NCI-H2196 treated with DMSO at 0.1 percent for 48 hours (cell line): Measurements from ENCODE around the gene ACSM3.
"Not testable (repeated sequence)": the region's sequence is repeated elsewhere in the genome, so short reads cannot be mapped to it uniquely, and the experiment has no call there.

ENCODE experiments used
- DNase-seq: peaks from one replicate; lab custom pipeline; 2025; ENCODE audit not compliant: unreplicated experiment; lab: John Stamatoyannopoulos, UW

The ACSM3 gene

DNA sequence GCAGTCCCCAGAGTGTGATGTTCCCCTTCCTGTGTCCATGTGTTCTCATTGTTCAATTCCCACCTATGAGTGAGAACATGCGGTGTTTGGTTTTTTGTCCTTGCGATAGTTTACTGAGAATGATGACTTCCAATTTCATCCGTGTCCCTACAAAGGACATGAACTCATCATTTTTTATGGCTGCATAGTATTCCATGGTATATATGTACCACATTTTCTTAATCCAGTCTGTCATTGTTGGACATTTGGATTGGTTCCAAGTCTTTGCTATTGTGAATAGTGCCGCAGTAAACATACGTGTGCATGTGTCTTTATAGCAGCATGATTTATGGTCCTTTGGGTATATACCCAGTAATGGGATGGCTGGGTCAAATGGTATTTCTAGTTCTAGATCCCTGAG, 8.0 kb upstream of the ACSM3 start:
- DNase-seq: not testable (repeated sequence)

DNA sequence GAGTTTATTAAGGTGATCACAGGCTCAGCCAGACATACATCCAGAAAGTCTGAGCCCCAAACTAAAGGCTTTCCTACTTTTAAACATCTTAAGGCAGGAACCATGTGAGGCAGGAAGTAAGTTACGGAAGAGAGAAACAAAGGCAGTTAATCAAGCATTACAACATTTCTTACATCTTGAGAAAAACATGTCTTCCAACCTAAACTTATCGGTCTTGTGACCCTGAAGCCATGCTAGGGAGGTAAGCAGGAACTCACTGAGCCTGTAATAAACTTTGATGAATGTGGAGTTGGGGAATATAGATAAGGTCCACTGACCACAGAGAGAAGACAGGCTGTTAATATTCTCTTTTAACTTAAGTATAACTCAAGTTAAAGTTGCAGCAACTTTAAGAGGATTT, 3.5 kb upstream of the ACSM3 start:
- DNase-seq: no peak

DNA sequence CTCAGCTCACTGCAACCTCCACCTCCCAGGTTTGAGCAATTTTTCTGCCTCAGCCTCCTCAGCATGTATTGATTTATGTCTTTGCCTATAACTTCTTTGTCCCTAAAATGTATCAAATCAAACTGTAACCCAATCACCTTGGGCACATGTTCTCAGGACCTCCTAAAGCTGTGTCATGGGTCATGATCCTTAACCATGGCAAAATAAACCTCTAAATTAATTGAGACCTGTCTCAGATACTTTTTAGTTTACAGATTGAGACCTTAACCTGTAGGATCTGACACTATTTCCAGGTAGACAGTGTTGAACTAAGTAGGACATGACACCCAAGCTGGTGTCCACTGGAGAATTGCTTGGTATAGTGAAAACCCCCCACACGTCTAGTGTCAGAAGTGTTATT, 2.6 kb upstream of the ACSM3 start:
- no peak for DNase-seq

DNA sequence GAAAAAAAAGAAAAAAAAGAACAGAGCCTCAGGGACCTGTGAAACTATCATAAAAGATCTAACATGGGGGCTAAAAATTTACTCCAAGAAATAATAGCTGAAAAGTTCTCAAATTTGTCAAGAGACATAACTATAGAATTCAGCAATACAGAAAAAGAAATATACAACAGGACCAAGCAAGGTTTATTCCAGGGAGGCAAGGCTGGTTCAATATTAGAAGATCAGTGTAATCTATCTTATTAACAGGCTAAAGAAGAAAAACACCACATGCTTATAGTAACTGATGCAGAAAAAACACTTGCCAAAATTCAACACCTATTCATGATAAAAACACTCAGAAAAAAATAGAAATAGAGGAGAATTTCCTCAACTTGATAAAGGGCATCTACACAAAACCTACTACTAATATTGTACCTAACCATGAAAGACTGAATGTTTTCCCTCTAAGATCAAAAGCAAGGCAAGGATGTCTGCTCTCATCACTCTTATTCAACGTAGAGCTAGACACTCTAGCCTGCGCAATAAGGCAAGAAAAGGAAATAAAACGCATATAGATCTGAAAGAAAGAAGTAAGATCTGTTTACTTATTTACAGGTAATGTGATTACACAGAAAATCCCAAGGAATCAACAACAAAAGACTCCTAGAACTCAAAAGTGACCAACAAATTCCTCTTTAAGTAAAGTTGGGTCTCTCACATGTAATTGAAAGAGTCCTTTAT, 1.2 kb upstream of the ACSM3 start:
- DNase-seq: no peak

DNA sequence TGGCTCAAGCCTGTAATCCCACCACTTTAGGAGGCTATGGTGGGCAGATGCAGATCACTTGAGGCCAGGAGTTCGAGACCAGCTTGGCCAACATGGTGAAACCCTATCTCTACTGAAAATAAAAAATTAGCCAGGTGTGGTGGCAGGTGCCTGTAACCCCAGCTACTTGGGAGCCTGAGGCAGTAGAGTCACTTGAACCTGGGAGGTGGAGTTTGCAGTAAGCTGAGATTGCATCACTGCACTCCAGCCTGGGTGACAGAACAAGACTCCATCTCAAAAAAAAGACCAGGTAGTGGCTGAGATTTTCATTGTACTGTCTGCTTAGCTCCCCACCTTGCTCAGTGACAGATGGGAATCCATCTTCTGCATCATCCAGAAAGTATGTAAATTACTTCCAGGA, 634 bp downstream of the ACSM3 start:
- DNase-seq: not testable (repeated sequence)

DNA sequence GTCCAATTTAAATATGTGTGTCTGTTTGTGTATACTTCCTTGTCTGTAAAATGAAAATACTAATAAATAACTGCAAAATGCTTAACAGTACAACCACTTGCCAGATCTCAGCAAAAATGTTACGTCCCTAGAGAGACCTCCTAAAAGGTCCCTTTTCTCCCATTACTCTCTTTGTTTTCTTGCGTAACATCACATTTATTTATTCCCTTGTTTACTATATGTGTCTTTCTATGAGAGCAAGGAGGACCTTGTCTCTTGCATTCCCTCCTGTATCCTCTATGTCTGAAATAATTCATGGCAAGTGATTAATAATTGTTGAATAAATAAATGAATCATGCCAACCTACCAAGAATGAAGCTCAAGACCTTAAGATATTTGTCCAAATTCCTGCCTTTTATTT, 1.9 kb downstream of the ACSM3 start:
- DNase-seq: no peak

DNA sequence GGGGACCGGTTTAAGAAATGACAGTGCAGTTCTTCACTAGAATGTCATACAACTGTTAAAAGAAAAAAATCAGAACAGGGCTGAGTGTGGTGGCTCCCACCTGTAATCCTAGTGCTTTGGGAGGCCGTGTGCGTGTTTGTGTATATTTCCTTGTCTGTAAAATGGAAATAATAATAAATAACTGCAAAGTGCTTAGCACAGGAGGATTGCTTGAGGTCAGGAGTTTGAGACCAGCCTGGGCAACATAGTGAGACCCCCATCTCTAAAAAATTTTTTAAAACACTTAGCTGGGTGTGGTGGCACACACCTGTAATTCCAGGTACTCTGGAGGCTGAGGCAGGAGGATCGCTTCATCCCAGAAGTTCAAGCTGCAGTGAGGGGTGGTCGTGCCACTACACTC, 2.5 kb downstream of the ACSM3 start:
- DNase-seq: no peak

DNA sequence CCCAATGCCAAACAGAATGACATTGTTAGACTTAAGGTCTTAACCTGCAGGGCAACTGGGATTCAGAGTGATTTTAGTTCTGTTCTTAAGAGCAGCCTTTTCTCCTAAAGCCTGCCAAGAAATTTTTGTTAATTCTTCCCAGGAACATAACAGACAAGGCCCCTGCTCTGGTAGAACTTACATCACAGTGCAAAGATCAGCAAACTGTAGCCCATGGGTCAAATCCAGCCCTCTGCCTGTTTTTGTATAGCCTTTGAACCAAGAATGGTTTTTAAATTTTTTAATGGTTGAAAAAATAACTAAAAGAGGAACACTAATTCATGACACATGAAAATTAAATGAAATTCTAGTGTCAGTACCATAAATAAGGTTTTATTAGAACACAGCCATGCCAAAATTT, 3.8 kb downstream of the ACSM3 start:
- DNase-seq: no peak

DNA sequence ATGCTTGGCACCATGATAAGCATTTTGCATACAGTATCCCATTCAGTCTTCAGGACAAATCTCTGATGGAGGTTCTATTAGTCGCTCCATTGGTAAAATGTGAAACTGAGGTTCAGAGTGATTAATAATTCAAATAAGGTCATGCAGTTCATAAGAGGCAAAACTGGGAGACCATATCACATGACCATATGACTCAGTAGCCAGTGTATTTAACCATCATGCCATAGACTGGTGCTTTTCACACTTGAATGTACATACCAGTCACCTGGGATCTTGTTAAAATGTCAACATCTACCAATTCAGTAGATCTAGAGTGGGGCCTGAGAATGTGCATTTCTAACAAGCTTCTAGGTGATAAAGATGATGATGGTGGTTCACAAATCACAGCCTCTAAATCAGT, 4.3 kb downstream of the ACSM3 start:
- DNase-seq: no peak

DNA sequence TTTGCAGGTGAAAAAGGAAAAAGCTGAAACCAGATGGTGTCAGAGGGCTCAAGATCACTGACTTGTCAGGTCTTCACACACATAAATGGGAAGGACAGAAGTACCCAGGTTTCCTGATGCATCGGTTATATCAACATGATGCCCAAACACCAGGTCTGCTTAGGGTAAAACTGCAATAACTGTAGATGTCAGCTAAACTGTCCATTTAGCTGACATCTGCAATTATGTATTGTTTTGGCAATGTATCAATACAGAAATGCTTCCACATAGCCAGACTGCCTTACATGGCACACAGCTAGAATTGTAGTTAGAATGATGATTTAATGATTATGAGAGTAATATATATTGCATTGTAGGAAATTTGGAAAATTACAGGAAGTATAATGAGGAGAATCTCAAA, 5.0 kb downstream of the ACSM3 start:
- DNase-seq: no peak

DNA sequence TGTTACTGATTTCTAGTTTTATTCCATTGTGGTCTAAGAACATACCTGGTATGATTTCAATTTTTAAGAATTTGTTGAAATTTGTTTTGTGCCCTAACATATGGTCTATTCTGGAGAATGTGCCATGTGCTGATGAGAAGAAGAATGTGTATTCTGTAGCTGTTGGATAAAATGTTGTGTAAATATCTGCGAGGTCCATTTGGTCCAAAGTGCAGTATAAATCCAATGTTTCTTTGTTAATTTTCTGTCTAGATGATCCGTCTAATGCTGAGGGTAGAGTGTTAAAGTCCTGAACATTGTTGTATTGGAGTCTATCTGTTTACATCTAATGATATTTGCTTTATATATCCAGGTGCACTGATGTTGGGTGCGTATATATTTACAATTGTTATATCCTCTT, 9.9 kb downstream of the ACSM3 start:
- no peak for DNase-seq

DNA sequence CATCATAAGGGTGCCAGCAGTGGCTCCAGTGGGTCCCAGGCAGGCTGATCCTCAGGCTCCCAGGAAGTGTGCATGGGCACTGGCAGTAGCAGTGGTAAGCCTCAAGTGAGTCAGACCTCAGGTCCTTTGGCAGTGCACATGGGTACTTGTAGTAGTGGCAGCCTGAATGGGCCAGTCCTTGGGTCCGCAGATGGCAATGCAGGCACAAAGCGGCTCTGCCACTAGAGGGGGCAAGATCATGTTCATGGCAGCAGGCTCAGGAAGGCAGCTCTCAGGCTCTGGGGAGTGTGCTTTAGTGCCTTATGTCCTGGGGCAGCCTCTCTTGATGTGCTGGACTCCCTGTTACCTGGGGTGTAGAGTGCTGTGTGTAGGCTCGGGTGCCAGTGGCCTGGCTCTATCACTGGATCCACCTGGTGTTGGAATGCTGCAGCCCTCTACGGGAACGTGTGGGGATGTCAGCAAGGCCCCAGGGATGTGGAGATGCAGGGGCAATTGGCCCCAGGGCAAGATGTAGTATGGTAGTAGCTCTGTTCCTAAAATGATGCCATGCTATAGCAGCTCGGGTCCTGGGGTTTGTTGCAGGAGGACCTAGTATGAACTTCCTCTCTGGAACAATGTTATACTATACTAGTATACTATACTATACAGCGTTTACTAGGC, 11.0 kb downstream of the ACSM3 start:
- peak; percentile 56 for DNase-seq

DNA sequence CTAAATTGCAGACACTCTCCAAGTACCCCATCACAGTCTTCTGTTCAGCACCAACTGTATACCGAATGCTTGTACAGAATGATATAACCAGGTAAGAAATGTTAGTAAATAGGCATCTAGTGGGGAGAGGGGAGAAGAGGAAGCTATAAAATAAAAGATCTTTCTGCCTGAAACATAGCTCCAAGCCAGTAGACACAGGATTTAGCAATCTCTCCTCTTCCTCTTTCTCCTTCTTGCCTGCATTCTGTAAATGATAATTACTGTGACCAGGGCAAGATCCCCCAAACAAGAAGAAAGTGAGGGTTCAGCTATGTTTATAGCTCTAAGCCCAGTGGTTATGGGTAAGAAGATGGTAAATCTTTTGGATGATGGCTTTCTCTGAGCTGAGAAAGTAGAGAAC, 17.9 kb downstream of the ACSM3 start:
- no peak for DNase-seq

DNA sequence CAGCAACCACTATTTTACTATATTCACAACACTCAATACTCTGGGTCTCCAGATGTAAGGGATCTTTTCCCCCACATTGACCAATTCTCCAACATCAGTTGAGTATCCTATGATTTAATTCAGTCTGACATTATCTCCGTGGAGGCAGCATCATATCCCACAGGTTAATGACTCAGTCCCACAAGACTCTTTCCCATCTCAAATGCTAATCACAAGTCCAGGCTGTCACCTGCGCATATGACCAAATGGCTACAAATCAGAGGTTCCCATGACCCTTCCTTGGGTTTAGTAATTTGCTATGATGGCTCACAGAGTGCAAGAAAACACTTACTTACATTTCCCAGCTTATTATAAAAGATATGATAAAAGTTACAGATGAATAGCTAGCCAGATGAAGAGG, 18.7 kb downstream of the ACSM3 start:
- DNase-seq: no peak

DNA sequence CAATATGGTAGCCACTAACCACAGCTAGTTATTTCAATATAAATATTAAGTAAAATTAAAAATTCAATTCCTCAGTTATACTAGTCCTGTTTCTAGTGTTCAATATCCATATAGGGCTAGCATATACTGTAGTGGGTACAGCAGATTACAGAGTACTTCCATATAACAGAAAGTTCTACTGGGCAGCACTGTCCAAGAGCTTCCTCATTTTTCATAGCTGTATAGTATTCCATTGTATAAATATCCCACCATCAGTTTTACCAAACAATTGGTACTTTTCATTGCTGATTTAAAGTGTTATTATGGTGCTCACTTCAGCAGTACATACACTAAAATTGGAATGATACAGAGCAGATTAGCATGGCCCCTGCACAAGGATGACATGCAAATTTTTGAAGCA, 20.4 kb downstream of the ACSM3 start:
- no peak for DNase-seq

DNA sequence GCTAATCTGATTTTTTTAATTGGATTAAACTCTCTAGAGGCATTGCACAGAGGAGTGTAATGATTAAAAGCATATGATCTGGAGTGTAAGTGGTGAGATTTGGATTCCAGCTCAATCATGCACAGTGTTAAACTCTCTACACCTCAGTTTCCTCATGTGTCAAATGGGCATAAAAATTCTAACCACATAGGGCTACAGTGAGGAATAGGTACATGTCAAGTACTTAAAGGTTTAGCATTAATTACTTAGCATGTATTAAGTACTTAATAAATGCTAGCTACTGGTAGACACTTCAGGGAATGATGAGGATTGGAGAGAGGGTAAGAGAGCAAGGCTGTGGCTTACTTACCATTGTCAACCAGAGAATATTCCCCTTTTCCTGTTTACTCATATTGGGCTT, 25.3 kb downstream of the ACSM3 start:
- DNase-seq: no peak

DNA sequence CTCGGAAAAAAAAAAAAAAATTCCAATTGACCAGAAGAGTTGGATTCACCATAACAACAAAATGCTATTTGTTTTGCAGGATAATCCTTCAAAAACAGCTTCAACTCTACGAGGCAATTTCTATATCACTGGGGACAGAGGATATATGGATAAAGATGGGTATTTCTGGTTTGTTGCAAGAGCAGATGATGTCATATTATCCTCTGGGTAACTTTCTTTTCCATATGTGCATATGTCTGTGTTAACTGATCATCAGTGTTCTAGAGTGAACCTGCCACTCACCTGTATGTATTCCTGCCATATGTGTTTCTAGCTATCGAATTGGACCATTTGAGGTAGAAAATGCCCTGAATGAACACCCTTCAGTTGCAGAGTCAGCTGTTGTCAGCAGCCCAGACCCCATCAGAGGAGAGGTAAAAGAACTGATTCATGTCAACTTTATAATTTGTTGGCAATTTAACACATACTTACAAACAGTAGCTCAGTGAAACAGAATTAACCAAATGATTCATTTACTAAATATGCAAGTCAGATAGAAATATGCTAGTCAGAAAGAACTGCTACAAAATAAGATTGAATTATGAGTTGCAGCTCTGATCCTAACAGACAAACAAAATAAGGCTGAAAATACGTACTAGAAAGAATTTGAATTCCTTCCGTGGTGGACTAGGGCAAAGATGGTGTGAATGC, 28.3 kb downstream of the ACSM3 start:
- no peak for DNase-seq

DNA sequence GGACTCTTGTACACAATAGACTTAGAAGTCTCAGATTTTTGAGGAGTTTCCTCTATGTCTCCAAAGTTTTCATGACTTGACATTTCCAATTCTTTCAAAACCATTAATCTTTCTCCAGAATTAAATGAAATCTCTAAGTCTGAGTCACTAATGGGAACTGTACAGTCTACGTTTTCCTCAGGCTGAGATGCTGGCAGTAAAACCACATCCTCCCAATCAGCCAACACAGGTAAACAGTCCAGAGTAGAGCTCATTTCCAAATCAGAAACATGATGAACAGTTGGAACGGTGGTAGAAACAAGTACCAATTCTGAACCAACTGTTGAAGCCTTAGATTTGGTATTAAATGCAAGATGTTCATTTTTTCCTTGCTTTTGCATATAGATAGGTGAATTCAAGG, 34.5 kb downstream of the ACSM3 start:
- DNase-seq: no peak

DNA sequence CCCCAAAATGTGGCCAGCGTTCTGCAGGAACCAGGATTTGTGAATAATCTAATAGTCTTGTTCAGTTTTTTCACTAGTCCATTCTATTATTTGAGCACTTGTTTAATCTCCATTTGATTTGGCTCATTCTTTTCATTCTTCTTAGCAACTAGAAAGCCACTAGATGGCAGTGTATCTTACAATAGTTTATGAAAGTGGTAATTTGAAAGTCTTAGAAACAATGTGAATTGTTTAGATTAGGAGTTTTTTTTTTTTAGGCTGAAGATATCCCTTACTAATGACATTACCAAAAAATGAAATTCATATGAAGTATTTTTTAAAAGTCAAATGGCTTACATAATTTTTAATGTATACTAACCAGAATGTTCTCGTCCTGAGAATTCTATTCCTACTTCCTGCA, 35.8 kb downstream of the ACSM3 start:
- DNase-seq: no peak

DNA sequence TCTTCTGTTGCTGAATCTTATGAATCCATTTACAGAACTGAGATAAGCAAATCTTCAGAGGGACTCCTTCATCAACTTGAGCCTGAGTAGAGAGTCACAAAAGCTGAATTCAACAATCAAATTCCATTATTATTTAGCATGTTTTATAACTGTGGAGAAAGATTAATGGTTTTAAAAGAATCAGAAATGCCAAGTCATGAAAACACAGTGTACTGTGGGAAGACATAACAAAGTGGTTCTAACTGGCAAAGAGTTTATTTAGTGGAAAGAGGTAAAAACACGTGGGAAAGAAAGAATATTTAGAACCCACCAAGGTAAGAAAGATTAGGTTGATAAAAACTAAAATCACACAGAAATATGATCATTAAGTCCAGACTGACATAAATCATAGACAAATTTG, 37.5 kb downstream of the ACSM3 start:
- no peak for DNase-seq

DNA sequence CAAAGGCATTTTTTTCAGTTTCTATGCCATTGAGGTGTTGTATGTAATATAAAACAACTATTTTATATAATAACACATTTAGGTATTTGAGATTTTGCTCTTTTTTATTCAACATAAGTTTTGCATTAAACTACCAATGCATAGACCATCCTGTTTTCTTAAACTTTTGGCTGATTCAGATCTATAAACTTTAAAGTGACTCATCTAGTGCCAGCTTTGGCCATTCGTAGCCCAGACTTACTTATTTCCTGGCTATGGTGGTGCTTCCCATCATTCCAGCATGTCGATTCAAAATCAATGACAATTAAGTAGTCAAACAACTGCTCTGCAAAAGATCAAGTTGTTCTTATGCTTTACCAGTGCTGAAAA, 39.4 kb downstream of the ACSM3 start:
- no peak for DNase-seq

DNA sequence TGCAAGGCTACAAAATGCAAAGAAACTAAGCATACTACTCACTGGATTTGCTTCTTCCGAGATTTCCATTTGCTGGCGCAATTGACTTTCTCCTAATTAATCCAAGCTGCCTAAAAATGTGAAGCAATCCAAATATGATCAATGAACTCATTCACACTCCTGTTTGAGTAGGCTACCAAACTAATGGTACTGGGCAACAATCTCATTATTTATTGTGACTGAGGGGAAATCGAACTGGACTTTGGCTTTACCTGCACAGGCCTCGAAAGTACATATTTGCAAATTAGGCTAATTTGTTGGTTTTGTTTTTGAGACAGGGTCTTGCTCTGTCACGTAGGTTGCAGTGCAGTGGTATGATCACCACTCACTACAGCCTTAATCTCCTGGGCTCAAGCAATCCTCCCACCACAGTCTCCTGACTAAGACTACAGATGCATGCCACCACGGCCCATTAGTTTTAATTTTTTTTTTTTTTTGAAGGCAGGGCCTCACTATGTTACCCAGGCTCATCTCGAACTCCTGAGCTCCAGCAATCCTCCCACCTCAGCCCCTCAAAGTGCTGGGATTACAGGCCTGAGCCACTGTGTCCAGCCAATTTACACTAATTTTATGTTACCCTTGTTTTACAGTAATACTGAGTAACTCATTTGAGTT, 39.9 kb downstream of the ACSM3 start:
- no peak for DNase-seq
